SJSA1 (cell line): Measurements from ENCODE around the gene EXOC1L. TPM values are rescaled to one million over a fixed set of nuclear protein-coding genes. Genes with fewer than 3 reads are reported as not detected.

Experiments used
- DNase-seq, 2 experiments: peaks; one replicate each; pipeline ENCODE4 v3.0.0-alpha.2; 2015 to 2020; ENCODE audit warnings: low spot score in 2 of 2, low read depth in 1 of 2
- H3K27ac ChIP-seq: fragments of 250-450 bp; sonication (Bioruptor Pico); 2 replicates; pipeline ENCODE4 v1.5.1; 2020; ENCODE audit warnings: mild to moderate bottlenecking, moderate library complexity
- H3K27me3 ChIP-seq: fragments of 250-450 bp; sonication (Bioruptor Pico); replicated peaks from 2 replicates; pipeline ENCODE4 v1.5.1; 2020; ENCODE audit warnings: mild to moderate bottlenecking, moderate library complexity
- H3K36me3 ChIP-seq: fragments of 250-450 bp; sonication (Bioruptor Pico); 2 replicates; pipeline ENCODE4 v1.5.1; 2020; ENCODE audit warnings: mild to moderate bottlenecking
- H3K4me1 ChIP-seq: fragments of 250-450 bp; sonication (Bioruptor Pico); replicated peaks from 2 replicates; pipeline ENCODE4 v1.6.1; 2021; ENCODE audit warnings: mild to moderate bottlenecking
- H3K4me3 ChIP-seq: fragments of 250-450 bp; sonication (Bioruptor Pico); 2 replicates; pipeline ENCODE4 v1.5.1; 2020; ENCODE audit warnings: mild to moderate bottlenecking
- H3K9me3 ChIP-seq: fragments of 250-450 bp; sonication (Bioruptor Pico); replicated peaks from 2 replicates; pipeline ENCODE4 v1.5.1; 2020; ENCODE audit warnings: mild to moderate bottlenecking
- total RNA-seq: library from RNA; depleted of rRNA; stranded (reverse); fragments of >200 nt; shearing (Covaris generic); gene quantifications from 2 replicates; pipeline ENCODE4 v1.2.3, GENCODE V29; 2014; rRNA removed

The EXOC1L gene
- total RNA-seq, 1 experiment from 2014 or later = not detected

GRCh38 chr4:55876387-55876786 lies 56.8 kb downstream of the EXOC1L start:
- H3K27me3 ChIP-seq = no peaks in the 10 kb centered on the region
- no peak for DNase-seq

DNA sequence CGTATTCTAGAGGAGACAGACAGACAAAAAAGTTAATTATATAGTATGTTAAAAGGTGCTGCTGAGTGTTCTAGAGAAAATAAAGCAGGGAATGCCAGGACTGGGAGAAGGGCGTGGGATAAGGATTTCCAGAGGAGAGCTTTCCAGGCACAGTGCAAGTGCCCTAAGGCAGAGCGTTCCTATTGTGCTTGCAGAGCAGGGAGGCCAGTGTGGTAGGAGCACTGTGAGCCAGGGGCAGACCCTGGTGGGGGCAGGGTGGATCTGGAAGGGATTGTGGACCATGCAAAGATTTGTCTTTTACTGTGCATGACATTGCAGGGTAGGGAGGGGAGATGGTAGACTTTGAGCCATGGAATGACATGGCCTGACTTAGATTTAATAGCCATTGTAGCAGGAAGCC lies 59.6 kb downstream of the EXOC1L start:
- no peak for DNase-seq
- H3K4me1 ChIP-seq = no peaks in the 10 kb centered on the region
- no peaks in the 10 kb centered on the region for H3K27me3 ChIP-seq
- H3K9me3 ChIP-seq = no peaks in the 10 kb centered on the region
- H3K36me3 ChIP-seq = peaks cover 35% of the 10 kb centered on the region
- H3K4me3 ChIP-seq = no peak overlapping the region
- H3K27ac ChIP-seq = no peak overlapping the region

More at GRCh38 chr4:55876387-55876786, 56.8 kb downstream of the EXOC1L start:
- no peaks in the 10 kb centered on the region for H3K4me1 ChIP-seq
- no peak overlapping the region for H3K27ac ChIP-seq
- H3K9me3 ChIP-seq = no peaks in the 10 kb centered on the region
- no peak overlapping the region for H3K4me3 ChIP-seq
- H3K36me3 ChIP-seq = peaks cover 43% of the 10 kb centered on the region

- Histone ChIP-seq H3K4me3 (no peak overlapping the region), H3K4me1 (no peaks in the 10 kb centered on the region)
Observed at GRCh38 chr4:55880652-55881280, 61.2 kb downstream of the EXOC1L start.

DNA sequence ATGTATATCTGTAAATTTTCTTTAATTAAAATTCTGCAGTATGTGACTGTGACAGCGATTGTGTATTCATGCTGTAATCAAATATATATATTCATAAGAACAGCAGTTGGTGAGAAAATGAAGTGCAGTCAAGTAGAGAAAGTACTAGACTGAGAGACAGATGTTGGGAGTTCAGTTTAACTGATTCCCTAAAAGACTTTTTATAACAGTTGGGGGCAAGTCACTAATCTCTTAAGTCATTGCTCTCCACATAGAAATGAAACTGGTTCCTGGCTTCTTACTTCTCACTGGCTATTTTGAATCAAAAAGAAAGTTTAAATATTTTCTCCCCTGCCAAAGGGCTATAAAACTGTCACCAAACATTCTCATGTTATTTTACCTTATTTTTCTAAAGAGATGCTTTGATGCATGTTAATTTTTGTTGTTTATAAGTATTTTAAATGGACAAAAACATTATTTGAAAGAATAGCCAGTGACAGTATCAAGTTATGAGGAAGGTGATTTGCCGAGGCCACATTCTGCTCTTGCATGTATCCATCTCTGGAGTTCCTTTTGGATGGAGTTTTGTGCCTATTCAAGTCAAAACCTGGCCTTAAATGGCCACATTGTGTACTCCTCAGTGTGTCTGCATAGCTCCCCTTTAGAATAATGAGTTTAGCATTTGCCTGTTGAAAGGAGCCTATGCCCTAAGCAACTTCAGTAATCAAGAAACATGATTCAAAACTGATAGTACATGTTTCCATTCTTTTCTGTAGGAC lies 64.7 kb downstream of the EXOC1L start:
- Histone ChIP-seq H3K36me3 (peaks cover 32% of the 10 kb centered on the region), H3K4me3 (no peak overlapping the region)
- DNase-seq = no peak

More at GRCh38 chr4:55880652-55881280, 61.2 kb downstream of the EXOC1L start:
- H3K9me3 ChIP-seq = no peaks in the 10 kb centered on the region
- no peak for DNase-seq
- H3K36me3 ChIP-seq = peaks cover 41% of the 10 kb centered on the region
- H3K27me3 ChIP-seq = no peaks in the 10 kb centered on the region
- H3K27ac ChIP-seq = no peak overlapping the region

DNA sequence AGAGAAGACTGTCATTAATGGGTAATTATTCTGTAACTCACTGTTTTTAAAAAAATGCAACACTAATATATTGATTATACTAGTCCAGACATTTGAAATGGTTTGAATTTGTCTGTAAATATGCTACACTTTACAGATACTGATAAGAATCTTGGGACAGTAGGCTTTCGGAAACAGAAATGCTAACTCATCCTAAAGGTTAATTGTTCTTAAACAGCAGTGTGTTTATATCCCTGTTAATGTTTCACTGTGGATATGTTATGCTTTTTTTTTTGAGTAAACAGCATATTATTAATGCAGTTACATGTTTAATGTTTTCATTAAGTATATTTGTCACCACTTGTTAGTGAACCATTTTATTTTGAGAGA lies 65.2 kb downstream of the EXOC1L start:
- no peak for DNase-seq
- Histone ChIP-seq H3K27me3 (no peaks in the 10 kb centered on the region), H3K4me3 (no peak overlapping the region), H3K9me3 (no peaks in the 10 kb centered on the region), H3K27ac (no peak overlapping the region), H3K4me1 (no peaks in the 10 kb centered on the region), H3K36me3 (peaks cover 28% of the 10 kb centered on the region)

More for the DNA sequence above, 64.7 kb downstream of the EXOC1L start:
- Histone ChIP-seq H3K27me3 (no peaks in the 10 kb centered on the region), H3K27ac (no peak overlapping the region), H3K9me3 (no peaks in the 10 kb centered on the region), H3K4me1 (no peaks in the 10 kb centered on the region)

Other genes starting within 250 kb of the EXOC1L start
- not detected in 2 replicates for gene PDCL2, start 227.5 kb upstream of the EXOC1L start, total RNA-seq
- not detected in 2 replicates for gene NMU, start 183.5 kb upstream of the EXOC1L start, total RNA-seq
- gene EXOC1, start 33.9 kb downstream of the EXOC1L start, total RNA-seq = 23.8 and 41.7 TPM in 2 replicates
- gene CEP135, start 129.2 kb downstream of the EXOC1L start, total RNA-seq = 11.5 and 14.0 TPM in 2 replicates